Measurements from ENCODE around the gene THAP8. TPM values are rescaled to one million over a fixed set of nuclear protein-coding genes. Genes with fewer than 3 reads are reported as not detected.
"Not testable (repeated sequence)": the region's sequence is repeated elsewhere in the genome, so short reads cannot be mapped to it uniquely, and the experiment has no call there.

THAP8 gene
- total RNA-seq, 2 donors from 2014 or later = 1.1 to 1.3 TPM

- Mint-ChIP-seq H3K27ac (no peak overlapping the region), H3K4me1 (ENCODE audit: low read depth) (no peaks in the 10 kb centered on the region), H3K36me3 (ENCODE audit: insufficient read depth in 2 of 2) (peaks cover 5 to 34% of the 10 kb centered on the region in 2 donors), H3K9me3 (no peaks in the 10 kb centered on the region), H3K4me3 (no peak overlapping the region), H3K27me3 (ENCODE audit: low read depth) (no peaks in the 10 kb centered on the region)
- no peak for DNase-seq
- no peak for ATAC-seq (replicated peaks in 1 of 2)
These were observed 30.3 kb upstream of the THAP8 start for GRCh38 chr19:36084231-36085009.

- ATAC-seq (replicated peaks in 1 of 2) = no peak
- no peaks in the 10 kb centered on the region for H3K9me3 Mint-ChIP-seq
These were observed 28.8 kb upstream of the THAP8 start for GRCh38 chr19:36082916-36083315.

GRCh38 chr19:36081894-36082293 lies 27.8 kb upstream of the THAP8 start:
- H3K4me1 Mint-ChIP-seq (ENCODE audit: low read depth) = no peaks in the 10 kb centered on the region
- DNase-seq (no peak), ATAC-seq (replicated peaks in 1 of 2) (no peak)
- peaks cover 7 to 43% of the 10 kb centered on the region in 2 donors for H3K36me3 Mint-ChIP-seq (ENCODE audit: insufficient read depth in 2 of 2)
- H3K27me3 Mint-ChIP-seq (ENCODE audit: low read depth) = no peaks in the 10 kb centered on the region
- no peak overlapping the region for H3K27ac Mint-ChIP-seq
- H3K9me3 Mint-ChIP-seq = no peaks in the 10 kb centered on the region
- no peak overlapping the region for H3K4me3 Mint-ChIP-seq

More at GRCh38 chr19:36082916-36083315, 28.8 kb upstream of the THAP8 start:
- peaks cover 5 to 37% of the 10 kb centered on the region in 2 donors for H3K36me3 Mint-ChIP-seq (ENCODE audit: insufficient read depth in 2 of 2)
- no peak overlapping the region for H3K27ac Mint-ChIP-seq
- no peaks in the 10 kb centered on the region for H3K4me1 Mint-ChIP-seq (ENCODE audit: low read depth)
- no peaks in the 10 kb centered on the region for H3K27me3 Mint-ChIP-seq (ENCODE audit: low read depth)
- no peak overlapping the region for H3K4me3 Mint-ChIP-seq
- no peak for DNase-seq

GRCh38 chr19:36081385-36081784 lies 27.3 kb upstream of the THAP8 start:
- DNase-seq (no peak), ATAC-seq (replicated peaks in 1 of 2) (no peak)
- Mint-ChIP-seq H3K36me3 (ENCODE audit: insufficient read depth in 2 of 2) (peaks cover 7 to 43% of the 10 kb centered on the region in 2 donors), H3K9me3 (no peaks in the 10 kb centered on the region), H3K27me3 (ENCODE audit: low read depth) (no peaks in the 10 kb centered on the region), H3K4me3 (no peak overlapping the region), H3K4me1 (ENCODE audit: low read depth) (no peaks in the 10 kb centered on the region), H3K27ac (no peak overlapping the region)

GRCh38 chr19:36079389-36079945 lies 25.4 kb upstream of the THAP8 start:
- Mint-ChIP-seq H3K27ac (no peak overlapping the region), H3K4me3 (no peak overlapping the region)

GRCh38 chr19:36073121-36073876 lies 19.2 kb upstream of the THAP8 start:
- DNase-seq = no peak
- no peak overlapping the region for H3K4me3 Mint-ChIP-seq
- H3K27ac Mint-ChIP-seq = no peak overlapping the region
- no peak for ATAC-seq (replicated peaks in 1 of 2)
- no peaks in the 10 kb centered on the region for H3K4me1 Mint-ChIP-seq (ENCODE audit: low read depth)
- no peaks in the 10 kb centered on the region for H3K9me3 Mint-ChIP-seq
- no peaks in the 10 kb centered on the region for H3K27me3 Mint-ChIP-seq (ENCODE audit: low read depth)
- H3K36me3 Mint-ChIP-seq (ENCODE audit: insufficient read depth in 2 of 2) = peaks cover 2 to 33% of the 10 kb centered on the region in 2 donors

More at GRCh38 chr19:36079389-36079945, 25.4 kb upstream of the THAP8 start:
- Mint-ChIP-seq H3K4me1 (ENCODE audit: low read depth) (no peaks in the 10 kb centered on the region), H3K36me3 (ENCODE audit: insufficient read depth in 2 of 2) (peaks cover 7 to 51% of the 10 kb centered on the region in 2 donors), H3K9me3 (no peaks in the 10 kb centered on the region), H3K27me3 (ENCODE audit: low read depth) (no peaks in the 10 kb centered on the region)
- DNase-seq = no peak
- ATAC-seq (replicated peaks in 1 of 2) = no peak

- Mint-ChIP-seq H3K27ac (no peak overlapping the region), H3K27me3 (ENCODE audit: low read depth) (no peaks in the 10 kb centered on the region), H3K36me3 (ENCODE audit: insufficient read depth in 2 of 2) (peaks cover 0 to 32% of the 10 kb centered on the region in 2 donors), H3K9me3 (no peaks in the 10 kb centered on the region), H3K4me1 (ENCODE audit: low read depth) (no peaks in the 10 kb centered on the region), H3K4me3 (no peak overlapping the region)
- DNase-seq = no peak
- no peak for ATAC-seq (replicated peaks in 1 of 2)
These were observed 18.0 kb upstream of the THAP8 start for GRCh38 chr19:36072081-36072480.

- H3K36me3 Mint-ChIP-seq (ENCODE audit: insufficient read depth in 2 of 2) = peaks cover 1 to 25% of the 10 kb centered on the region in 2 donors
- DNase-seq; H3K27me3 Mint-ChIP-seq (ENCODE audit: low read depth); H3K4me3 Mint-ChIP-seq; ATAC-seq (replicated peaks in 1 of 2); H3K4me1 Mint-ChIP-seq (ENCODE audit: low read depth); H3K27ac Mint-ChIP-seq; H3K9me3 Mint-ChIP-seq: not testable (repeated sequence)
These were observed 14.9 kb upstream of the THAP8 start for GRCh38 chr19:36068810-36069499.

GRCh38 chr19:36067681-36068080 lies 13.6 kb upstream of the THAP8 start:
- no peak for DNase-seq
- no peak overlapping the region for H3K27ac Mint-ChIP-seq
- H3K27me3 Mint-ChIP-seq (ENCODE audit: low read depth) = no peaks in the 10 kb centered on the region
- H3K36me3 Mint-ChIP-seq (ENCODE audit: insufficient read depth in 2 of 2) = peaks cover 1 to 22% of the 10 kb centered on the region in 2 donors
- no peaks in the 10 kb centered on the region for H3K9me3 Mint-ChIP-seq
- no peak for ATAC-seq (replicated peaks in 1 of 2)
- no peaks in the 10 kb centered on the region for H3K4me1 Mint-ChIP-seq (ENCODE audit: low read depth)
- H3K4me3 Mint-ChIP-seq = no peak overlapping the region

- Mint-ChIP-seq H3K27me3 (ENCODE audit: low read depth) (no peaks in the 10 kb centered on the region), H3K4me1 (ENCODE audit: low read depth) (no peaks in the 10 kb centered on the region), H3K4me3 (no peak overlapping the region), H3K36me3 (ENCODE audit: insufficient read depth in 2 of 2) (peaks cover 1 to 18% of the 10 kb centered on the region in 2 donors), H3K9me3 (no peaks in the 10 kb centered on the region), H3K27ac (no peak overlapping the region)
- no peak for ATAC-seq (replicated peaks in 1 of 2)
- no peak for DNase-seq
These were observed 10.7 kb upstream of the THAP8 start for GRCh38 chr19:36064826-36065225.

- peaks cover 7% of the 10 kb centered on the region for H3K4me1 Mint-ChIP-seq (ENCODE audit: low read depth)
- ATAC-seq (replicated peaks in 1 of 2) (no peak), DNase-seq (no peak)
- H3K36me3 Mint-ChIP-seq (ENCODE audit: insufficient read depth in 2 of 2) = peaks cover 1 to 16% of the 10 kb centered on the region in 2 donors
- no peak overlapping the region for H3K4me3 Mint-ChIP-seq
- H3K9me3 Mint-ChIP-seq = no peaks in the 10 kb centered on the region
- no peaks in the 10 kb centered on the region for H3K27me3 Mint-ChIP-seq (ENCODE audit: low read depth)
- no peak overlapping the region for H3K27ac Mint-ChIP-seq
These were observed 7.3 kb upstream of the THAP8 start for GRCh38 chr19:36061367-36061766.

- DNase-seq = peak; percentile 24 to 26
- no peak overlapping the region for H3K4me3 Mint-ChIP-seq
- H3K4me1 Mint-ChIP-seq (ENCODE audit: low read depth) = peaks cover 17% of the 10 kb centered on the region
- H3K27me3 Mint-ChIP-seq (ENCODE audit: low read depth) = no peaks in the 10 kb centered on the region
- H3K27ac Mint-ChIP-seq = no peak overlapping the region
- peak; percentile 44 to 45 for ATAC-seq (replicated peaks in 1 of 2)
- H3K36me3 Mint-ChIP-seq (ENCODE audit: insufficient read depth in 2 of 2) = peaks cover 1 to 14% of the 10 kb centered on the region in 2 donors
- H3K9me3 Mint-ChIP-seq = no peaks in the 10 kb centered on the region
These were observed 6.3 kb upstream of the THAP8 start for GRCh38 chr19:36060430-36060829.
